CD4-positive, alpha-beta T cell (primary cell): ENCODE results near the gene PCID2. TPM values are rescaled to one million over a fixed set of nuclear protein-coding genes. Genes with fewer than 3 reads are reported as not detected.

Experiments used
- ATAC-seq: fragments of 200-7000 bp; cut with Tn5 transposase; one replicate; pipeline ENCODE4 v1.10.0; 2022; ENCODE audit warnings: mild to moderate bottlenecking; ENCODE audit not compliant: poor library complexity
- CTCF ChIA-PET: fragments of 350-600 bp; sonication (Branson Sonifier 250); formaldehyde crosslinking; loops from one replicate; lab custom pipeline; 2021; ENCODE audit warnings: antibody characterized with exemption, inconsistent platforms; lab: Charles Lee
- POLR2A ChIA-PET: fragments of 350-600 bp; sonication (Branson Sonifier 250); formaldehyde crosslinking; loops from one replicate; lab custom pipeline; 2021; ENCODE audit warnings: antibody characterized with exemption, inconsistent platforms; lab: Charles Lee
- DNase-seq, 14 experiments: peaks; one replicate each; pipeline ENCODE4 v3.0.0-alpha.2; 2013 to 2020; ENCODE audit warnings: mixed read lengths in 2 of 14
- H3K27ac ChIP-seq, 2 donors: one replicate each; pipeline versions ENCODE4 v1.5.1 to v1.7.0; 2013; ENCODE audit warnings: low read length in 2 of 2, low read depth in 1 of 2, mild to moderate bottlenecking in 1 of 2
- H3K27me3 ChIP-seq, 2 experiments: 1 replicate in 1 of 2; 2 replicates in 1 of 2; pipeline versions ENCODE4 v1.6.1 to v1.7.0; 2013; ENCODE audit warnings: low read length in 2 of 2, control low read depth in 1 of 2, mild to moderate bottlenecking in 1 of 2, moderate library complexity in 1 of 2; ENCODE audit not compliant: insufficient read depth in 2 of 2, control insufficient read depth in 1 of 2
- H3K36me3 ChIP-seq: one replicate; pipeline ENCODE4 v1.6.1; 2013; ENCODE audit warnings: low read length, control low read depth; ENCODE audit not compliant: insufficient read depth
- H3K4me1 ChIP-seq: one replicate; pipeline ENCODE4 v1.6.1; 2013; ENCODE audit warnings: low read length, control low read depth; ENCODE audit not compliant: insufficient read depth
- H3K4me3 ChIP-seq: one replicate; pipeline ENCODE4 v1.5.1; 2013; ENCODE audit warnings: mild to moderate bottlenecking, low read length, moderate library complexity
- H3K9me3 ChIP-seq, 2 experiments: 1 replicate in 1 of 2; 2 replicates in 1 of 2; pipeline versions ENCODE4 v1.6.1 to v1.7.0; 2013; ENCODE audit warnings: low read length in 2 of 2, mild to moderate bottlenecking in 2 of 2, control low read depth in 1 of 2, moderate library complexity in 1 of 2; ENCODE audit not compliant: control insufficient read depth in 1 of 2, insufficient read depth in 1 of 2
- H3K27ac Mint-ChIP-seq: one replicate; pipeline ENCODE4 v1.8.0; 2020; ENCODE audit warnings: mixed read lengths
- H3K27me3 Mint-ChIP-seq: one replicate; pipeline ENCODE4 v1.8.0; 2021; ENCODE audit warnings: mixed read lengths
- H3K36me3 Mint-ChIP-seq: one replicate; pipeline ENCODE4 v1.8.0; 2021; ENCODE audit warnings: low read depth, mixed read lengths
- H3K4me1 Mint-ChIP-seq: one replicate; pipeline ENCODE4 v1.8.0; 2021; ENCODE audit warnings: low read depth, mixed read lengths
- H3K4me3 Mint-ChIP-seq: one replicate; pipeline ENCODE4 v1.8.0; 2020; ENCODE audit warnings: mild to moderate bottlenecking, mixed read lengths
- H3K9me3 Mint-ChIP-seq: one replicate; pipeline ENCODE4 v1.8.0; 2020; ENCODE audit warnings: mixed read lengths
- CTCF ChIP-seq: fragments of 200-600 bp; IDR thresholded peaks from one replicate; pipeline ENCODE4 v1.8.0; 2022; ENCODE audit warnings: antibody characterized with exemption, mild to moderate bottlenecking
- intact Hi-C, 2 experiments: fragments of 100-400 bp; cut with DNase I in 1 of 2; cut with micrococcal nuclease in 1 of 2; formaldehyde crosslinking; loops; one replicate each; pipeline versions ENCODE4 v1.15.1 to v1.9.0; 2023 to 2025; cut with DNase I, micrococcal nuclease
- total RNA-seq, 174 experiments: library from RNA in 2 of 174; stranded (reverse) in 2 of 174; gene quantifications; one replicate each; pipeline ENCODE4 v1.2.3 and lab custom pipeline; 2021 to 2026

The PCID2 gene
- total RNA-seq, 2 experiments from 2014 or later = 33.6 to 33.7 TPM

GRCh38 chr13:113239986-113240385, 31.5 kb upstream of the PCID2 start:
- Histone ChIP-seq H3K36me3 (peaks cover 82% of the 10 kb centered on the region), H3K27me3 (no peaks in the 10 kb centered on the region), H3K9me3 (no peaks in the 10 kb centered on the region), H3K27ac (no peak overlapping the region), H3K4me3 (no peak overlapping the region), H3K4me1 (no peaks in the 10 kb centered on the region)
- DNase-seq (no peak), ATAC-seq (no peak)
- Mint-ChIP-seq H3K27me3 (no peaks in the 10 kb centered on the region), H3K9me3 (no peaks in the 10 kb centered on the region), H3K36me3 (peaks cover 91% of the 10 kb centered on the region), H3K4me3 (no peak overlapping the region), H3K4me1 (no peaks in the 10 kb centered on the region), H3K27ac (no peak overlapping the region)
- CTCF ChIA-PET = no interaction called here
- intact Hi-C loops = no loop called here
- no peak for TF ChIP-seq CTCF
- POLR2A ChIA-PET = no interaction called here

GRCh38 chr13:113239357-113239756, 30.9 kb upstream of the PCID2 start:
- Histone ChIP-seq H3K4me3 (no peak overlapping the region), H3K27me3 (no peaks in the 10 kb centered on the region), H3K27ac (no peak overlapping the region), H3K4me1 (no peaks in the 10 kb centered on the region), H3K36me3 (peaks cover 82% of the 10 kb centered on the region), H3K9me3 (no peaks in the 10 kb centered on the region)
- ChIA-PET POLR2A (no interaction called here), CTCF (no interaction called here)
- DNase-seq (no peak), ATAC-seq (no peak)
- Mint-ChIP-seq H3K9me3 (no peaks in the 10 kb centered on the region), H3K27me3 (no peaks in the 10 kb centered on the region), H3K27ac (no peak overlapping the region), H3K4me1 (no peaks in the 10 kb centered on the region), H3K4me3 (no peak overlapping the region), H3K36me3 (peaks cover 92% of the 10 kb centered on the region)
- intact Hi-C loops = no loop called here
- no peak for TF ChIP-seq CTCF

- POLR2A ChIA-PET = no interaction called here
- no peak overlapping the region for H3K27ac Mint-ChIP-seq
- no peaks in the 10 kb centered on the region for H3K27me3 Mint-ChIP-seq
- H3K27me3 ChIP-seq = no peaks in the 10 kb centered on the region
- TF ChIP-seq CTCF = no peak
- ATAC-seq (no peak), DNase-seq (peak in 1 of 14 experiments; percentile 17)
- H3K4me3 ChIP-seq = no peak overlapping the region
- intact Hi-C loops = no loop called here
- CTCF ChIA-PET = interaction anchor here (0.7 kb wide), 1 partner anchor 8 kb away, joined by 4 read pairs; no protein-coding TSS in a partner anchor
- peaks cover 92% of the 10 kb centered on the region for H3K36me3 Mint-ChIP-seq
- no peaks in the 10 kb centered on the region for H3K9me3 ChIP-seq
- H3K36me3 ChIP-seq = peaks cover 82% of the 10 kb centered on the region
- H3K9me3 Mint-ChIP-seq = no peaks in the 10 kb centered on the region
- no peaks in the 10 kb centered on the region for H3K4me1 Mint-ChIP-seq
- no peak overlapping the region for H3K27ac ChIP-seq
- H3K4me3 Mint-ChIP-seq = no peak overlapping the region
- H3K4me1 ChIP-seq = no peaks in the 10 kb centered on the region
Observed at GRCh38 chr13:113238536-113238935, 30.1 kb upstream of the PCID2 start.
